Measurements from ENCODE around the gene ABI2.

The ABI2 gene

GRCh38 chr2:203431391-203432185 lies 103.4 kb downstream of the ABI2 start:
- no peak for TF ChIP-seq ZNF274 (IDR thresholded peaks at IDR 0.05; ENCODE audit: low read depth, low read length)
- no peak overlapping the region for H3K4me3 ChIP-seq (ENCODE audit: low read length)

- no peak overlapping the region for H3K4me3 ChIP-seq (ENCODE audit: low read length)
- TF ChIP-seq ZNF274 (IDR thresholded peaks at IDR 0.05; ENCODE audit: low read depth, low read length) = no peak
Observed at GRCh38 chr2:203432811-203433210, 104.6 kb downstream of the ABI2 start.

- no peak overlapping the region for H3K4me3 ChIP-seq (ENCODE audit: low read length)
- no peak for TF ChIP-seq ZNF274 (IDR thresholded peaks at IDR 0.05; ENCODE audit: low read depth, low read length)
Observed at GRCh38 chr2:203436496-203436895, 108.3 kb downstream of the ABI2 start.

- no peak for TF ChIP-seq ZNF274 (IDR thresholded peaks at IDR 0.05; ENCODE audit: low read depth, low read length)
- no peak overlapping the region for H3K4me3 ChIP-seq (ENCODE audit: low read length)
Observed at GRCh38 chr2:203437511-203437910, 109.3 kb downstream of the ABI2 start.

- H3K4me3 ChIP-seq (ENCODE audit: low read length) = no peak overlapping the region
- no peak for TF ChIP-seq ZNF274 (IDR thresholded peaks at IDR 0.05; ENCODE audit: low read depth, low read length)
Observed at GRCh38 chr2:203438528-203438927, 110.3 kb downstream of the ABI2 start.

GRCh38 chr2:203440671-203441070 lies 112.5 kb downstream of the ABI2 start:
- TF ChIP-seq ZNF274 (IDR thresholded peaks at IDR 0.05; ENCODE audit: low read depth, low read length) = no peak

GRCh38 chr2:203441463-203441862 lies 113.3 kb downstream of the ABI2 start:
- TF ChIP-seq ZNF274 (IDR thresholded peaks at IDR 0.05; ENCODE audit: low read depth, low read length) = no peak

More at GRCh38 chr2:203440671-203441070, 112.5 kb downstream of the ABI2 start:
- no peak overlapping the region for H3K4me3 ChIP-seq (ENCODE audit: low read length)

GRCh38 chr2:203442463-203442862 lies 114.3 kb downstream of the ABI2 start:
- H3K4me3 ChIP-seq (ENCODE audit: low read length) = no peak overlapping the region
- no peak for TF ChIP-seq ZNF274 (IDR thresholded peaks at IDR 0.05; ENCODE audit: low read depth, low read length)

More at GRCh38 chr2:203441463-203441862, 113.3 kb downstream of the ABI2 start:
- no peak overlapping the region for H3K4me3 ChIP-seq (ENCODE audit: low read length)

- no peak for TF ChIP-seq ZNF274 (IDR thresholded peaks at IDR 0.05; ENCODE audit: low read depth, low read length)
- H3K4me3 ChIP-seq (ENCODE audit: low read length) = no peak overlapping the region
Observed at GRCh38 chr2:203444738-203445137, 116.5 kb downstream of the ABI2 start.

GRCh38 chr2:203446071-203446481 lies 117.9 kb downstream of the ABI2 start:
- H3K4me3 ChIP-seq (ENCODE audit: low read length) = no peak overlapping the region
- no peak for TF ChIP-seq ZNF274 (IDR thresholded peaks at IDR 0.05; ENCODE audit: low read depth, low read length)

GRCh38 chr2:203446780-203447179 lies 118.6 kb downstream of the ABI2 start:
- H3K4me3 ChIP-seq (ENCODE audit: low read length) = no peak overlapping the region
- TF ChIP-seq ZNF274 (IDR thresholded peaks at IDR 0.05; ENCODE audit: low read depth, low read length) = no peak

- H3K4me3 ChIP-seq (ENCODE audit: low read length) = no peak overlapping the region
- TF ChIP-seq ZNF274 (IDR thresholded peaks at IDR 0.05; ENCODE audit: low read depth, low read length) = no peak
Observed at GRCh38 chr2:203450561-203450960, 122.4 kb downstream of the ABI2 start.

GRCh38 chr2:203451011-203451410 lies 122.8 kb downstream of the ABI2 start:
- no peak overlapping the region for H3K4me3 ChIP-seq (ENCODE audit: low read length)
- TF ChIP-seq ZNF274 (IDR thresholded peaks at IDR 0.05; ENCODE audit: low read depth, low read length) = no peak

- H3K4me3 ChIP-seq (ENCODE audit: low read length) = no peak overlapping the region
- TF ChIP-seq ZNF274 (IDR thresholded peaks at IDR 0.05; ENCODE audit: low read depth, low read length) = no peak
Observed at GRCh38 chr2:203451689-203452088, 123.5 kb downstream of the ABI2 start.

GRCh38 chr2:203453858-203454451 lies 125.8 kb downstream of the ABI2 start:
- no peak for TF ChIP-seq ZNF274 (IDR thresholded peaks at IDR 0.05; ENCODE audit: low read depth, low read length)
- H3K4me3 ChIP-seq (ENCODE audit: low read length) = no peak overlapping the region

All from GM08714 (cell line).